ENCODE measurements around the gene FHAD1. TPM values are rescaled to one million over a fixed set of nuclear protein-coding genes. Genes with fewer than 3 reads are reported as not detected.

Gene FHAD1
- total and polyA plus RNA-seq, 2 experiments from 2014 or later, result 0.13 to 0.68 TPM

DNA sequence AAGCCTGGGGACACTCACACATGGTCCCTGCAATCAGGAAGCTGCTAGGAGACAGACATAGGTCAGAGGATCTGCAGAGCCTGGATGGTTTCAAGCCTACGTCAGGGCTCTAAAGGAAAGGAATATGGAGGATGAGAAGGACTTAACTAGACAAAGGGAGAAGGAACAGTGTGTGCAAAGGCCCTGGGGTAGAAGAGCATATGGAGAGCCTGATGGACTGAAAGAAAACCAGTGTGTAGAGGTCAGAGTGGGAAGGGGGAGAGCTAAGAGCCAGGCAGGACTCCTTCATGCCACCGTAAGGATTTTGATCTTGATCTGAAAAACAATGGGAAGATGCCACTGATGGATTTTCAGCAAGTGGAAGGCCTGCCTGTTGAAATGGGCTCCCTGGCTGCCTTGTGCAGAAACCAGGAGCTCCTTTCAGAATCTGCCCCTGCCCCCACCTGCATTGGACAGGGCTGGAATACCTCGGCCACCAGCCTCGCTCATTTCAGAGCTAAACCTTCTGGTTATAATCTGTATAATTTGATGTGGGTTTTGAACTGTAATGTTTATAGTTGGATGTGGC is 8.6 kb downstream of the FHAD1 start:
- no peak overlapping the region for H3K27ac ChIP-seq
- no peaks in the 10 kb centered on the region for H3K36me3 ChIP-seq (replicated peaks; ENCODE audit: insufficient read depth, low read depth)
- H3K79me2 ChIP-seq, result no peaks in the 10 kb centered on the region
- no peak overlapping the region for H2AFZ ChIP-seq
- TF ChIP-seq EZH2 (IDR thresholded peaks at IDR 0.05; ENCODE audit: borderline replicate concordance), result no peak
- no peak for TF ChIP-seq CTCF (IDR thresholded peaks at IDR 0.05; ENCODE audit: poor library complexity)
- TF ChIP-seq EZH2phosphoT487 (IDR thresholded peaks at IDR 0.05; ENCODE audit: low read depth, severe bottlenecking, unreplicated experiment), result no peak
- H4K20me1 ChIP-seq (ENCODE audit: insufficient read depth, poor library complexity, severe bottlenecking), result no peaks in the 10 kb centered on the region
- no peaks in the 10 kb centered on the region for H3K4me1 ChIP-seq (ENCODE audit: insufficient read depth)
- no peak overlapping the region for H3K4me2 ChIP-seq
- H3K27me3 ChIP-seq, result peaks cover 1% of the 10 kb centered on the region
- no peaks in the 10 kb centered on the region for H3K9me3 ChIP-seq (ENCODE audit: low read depth)
- no peaks in the 10 kb centered on the region for H3K9me2 ChIP-seq (replicated peaks; ENCODE audit: insufficient read depth)
- no peak for DNase-seq (ENCODE audit: low spot score)
- WGBS (ENCODE audit: low lambda C conversion rate, missing lambda C conversion rate), result 57% methylated on average over 4 of the region's 4 CpGs
- no peak overlapping the region for H3K4me3 ChIP-seq

DNA sequence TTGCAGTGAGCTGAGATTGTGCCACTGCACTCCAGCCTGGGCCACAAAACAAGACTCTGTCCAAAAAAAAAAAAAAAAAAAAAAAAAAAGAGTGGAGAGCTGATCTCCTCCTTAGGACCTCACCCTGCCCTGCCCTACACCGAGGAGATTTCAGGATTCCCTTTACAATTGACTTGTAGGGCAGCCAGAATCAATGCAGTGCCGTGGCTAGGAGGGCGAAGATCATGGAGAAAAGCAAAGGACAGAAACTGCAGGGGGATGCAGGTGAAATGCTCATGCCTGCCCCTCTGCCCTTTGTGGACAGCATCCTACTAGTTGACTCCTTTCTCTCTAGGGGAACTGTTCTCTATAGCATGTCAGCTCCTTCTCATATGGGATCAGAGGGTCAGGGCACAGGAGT is 9.6 kb downstream of the FHAD1 start:
- WGBS (ENCODE audit: low lambda C conversion rate, missing lambda C conversion rate), result 82% methylated on average over 3 of the region's 3 CpGs
- TF ChIP-seq EZH2 (IDR thresholded peaks at IDR 0.05; ENCODE audit: borderline replicate concordance) (no peak), CTCF (IDR thresholded peaks at IDR 0.05; ENCODE audit: poor library complexity) (no peak), EZH2phosphoT487 (IDR thresholded peaks at IDR 0.05; ENCODE audit: low read depth, severe bottlenecking, unreplicated experiment) (no peak)
- no peak for DNase-seq (ENCODE audit: low spot score)

DNA sequence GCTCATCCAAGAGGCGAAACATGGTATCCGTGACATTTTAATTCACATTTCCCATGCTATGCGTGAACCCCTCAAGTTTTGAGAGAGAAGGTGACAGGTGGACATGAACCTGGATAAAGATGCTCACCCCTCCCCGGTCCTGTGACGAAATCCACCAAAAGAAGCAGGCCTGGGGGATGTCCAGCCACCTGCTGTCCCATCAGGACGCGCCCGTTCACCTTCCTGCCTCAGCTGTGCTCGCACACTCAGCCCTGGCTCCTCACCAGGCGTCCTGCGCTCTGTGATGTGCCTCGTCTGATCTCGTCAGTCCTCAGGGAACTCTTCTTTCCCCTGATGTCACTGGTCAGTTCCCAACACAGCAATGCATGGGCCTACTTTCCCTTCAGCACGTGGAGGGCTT is 10.3 kb downstream of the FHAD1 start:
- no peaks in the 10 kb centered on the region for H3K9me2 ChIP-seq (replicated peaks; ENCODE audit: insufficient read depth)
- H3K27ac ChIP-seq, result no peak overlapping the region
- no peak overlapping the region for H3K4me3 ChIP-seq
- H3K27me3 ChIP-seq, result no peaks in the 10 kb centered on the region
- no peak for DNase-seq (ENCODE audit: low spot score)
- no peaks in the 10 kb centered on the region for H3K9me3 ChIP-seq (ENCODE audit: low read depth)
- H3K79me2 ChIP-seq, result no peaks in the 10 kb centered on the region
- H2AFZ ChIP-seq, result no peak overlapping the region
- H3K36me3 ChIP-seq (replicated peaks; ENCODE audit: insufficient read depth, low read depth), result no peaks in the 10 kb centered on the region
- H4K20me1 ChIP-seq (ENCODE audit: insufficient read depth, poor library complexity, severe bottlenecking), result no peaks in the 10 kb centered on the region
- H3K4me2 ChIP-seq, result no peak overlapping the region
- 77% methylated on average over 14 of the region's 14 CpGs for WGBS (ENCODE audit: low lambda C conversion rate, missing lambda C conversion rate)
- TF ChIP-seq EZH2phosphoT487 (IDR thresholded peaks at IDR 0.05; ENCODE audit: low read depth, severe bottlenecking, unreplicated experiment) (no peak), CTCF (IDR thresholded peaks at IDR 0.05; ENCODE audit: poor library complexity) (no peak), EZH2 (IDR thresholded peaks at IDR 0.05; ENCODE audit: borderline replicate concordance) (no peak)
- no peaks in the 10 kb centered on the region for H3K4me1 ChIP-seq (ENCODE audit: insufficient read depth)

More for the DNA sequence above, 9.6 kb downstream of the FHAD1 start:
- Histone ChIP-seq H3K9me2 (replicated peaks; ENCODE audit: insufficient read depth) (no peaks in the 10 kb centered on the region), H3K4me2 (no peak overlapping the region), H3K79me2 (no peaks in the 10 kb centered on the region), H3K27me3 (no peaks in the 10 kb centered on the region), H3K36me3 (replicated peaks; ENCODE audit: insufficient read depth, low read depth) (no peaks in the 10 kb centered on the region), H3K9me3 (ENCODE audit: low read depth) (no peaks in the 10 kb centered on the region), H3K27ac (no peak overlapping the region), H3K4me3 (no peak overlapping the region), H3K4me1 (ENCODE audit: insufficient read depth) (no peaks in the 10 kb centered on the region), H2AFZ (no peak overlapping the region), H4K20me1 (ENCODE audit: insufficient read depth, poor library complexity, severe bottlenecking) (no peaks in the 10 kb centered on the region)

Data from hepatocyte (in vitro differentiated cells).